ENCODE measurements around the gene PCA3. TPM values are rescaled to one million over a fixed set of nuclear protein-coding genes. Genes with fewer than 3 reads are reported as not detected.

PCA3 gene
- not detected for total RNA-seq

- DNase-seq (ENCODE audit: low spot score) = no peak
- no peak within 1 kb of the TSS for H3K27ac ChIP-seq
- no peak for ATAC-seq (ENCODE audit: insufficient number of reproducible peaks, low FRiP score, low read depth)
- TF ChIP-seq, protein P1, sequence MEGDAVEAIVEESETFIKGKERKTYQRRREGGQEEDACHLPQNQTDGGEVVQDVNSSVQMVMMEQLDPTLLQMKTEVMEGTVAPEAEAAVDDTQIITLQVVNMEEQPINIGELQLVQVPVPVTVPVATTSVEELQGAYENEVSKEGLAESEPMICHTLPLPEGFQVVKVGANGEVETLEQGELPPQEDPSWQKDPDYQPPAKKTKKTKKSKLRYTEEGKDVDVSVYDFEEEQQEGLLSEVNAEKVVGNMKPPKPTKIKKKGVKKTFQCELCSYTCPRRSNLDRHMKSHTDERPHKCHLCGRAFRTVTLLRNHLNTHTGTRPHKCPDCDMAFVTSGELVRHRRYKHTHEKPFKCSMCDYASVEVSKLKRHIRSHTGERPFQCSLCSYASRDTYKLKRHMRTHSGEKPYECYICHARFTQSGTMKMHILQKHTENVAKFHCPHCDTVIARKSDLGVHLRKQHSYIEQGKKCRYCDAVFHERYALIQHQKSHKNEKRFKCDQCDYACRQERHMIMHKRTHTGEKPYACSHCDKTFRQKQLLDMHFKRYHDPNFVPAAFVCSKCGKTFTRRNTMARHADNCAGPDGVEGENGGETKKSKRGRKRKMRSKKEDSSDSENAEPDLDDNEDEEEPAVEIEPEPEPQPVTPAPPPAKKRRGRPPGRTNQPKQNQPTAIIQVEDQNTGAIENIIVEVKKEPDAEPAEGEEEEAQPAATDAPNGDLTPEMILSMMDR (IDR thresholded peaks at IDR 0.05) = no peak
- no peak within 1 kb of the TSS for H3K4me3 ChIP-seq
- peaks cover 3% of the 10 kb centered on the region for H3K36me3 ChIP-seq
- peaks cover 0 to 14% of the 10 kb centered on the region in 2 donors for H3K4me1 ChIP-seq (ENCODE audit: control insufficient read depth in 1 of 2, low read depth in 2 of 2)
- no peaks in the 10 kb centered on the region for H3K27me3 ChIP-seq (replicated peaks; ENCODE audit: insufficient read depth)
- no peaks in the 10 kb centered on the region for H3K9me3 ChIP-seq
Observed at GRCh38 chr9:76764138-76764537, at the start of gene PCA3. Gene PCA3, plus strand, starts transcription at chr9:76764438.

GRCh38 chr9:76716085-76716672, 48.1 kb upstream of the PCA3 start:
- DNase-seq (ENCODE audit: low spot score) (no peak), ATAC-seq (ENCODE audit: insufficient number of reproducible peaks, low FRiP score, low read depth) (no peak)
- Histone ChIP-seq H3K36me3 (peaks cover 15% of the 10 kb centered on the region), H3K4me3 (no peak overlapping the region), H3K9me3 (no peaks in the 10 kb centered on the region), H3K4me1 (ENCODE audit: control insufficient read depth in 1 of 2, low read depth in 2 of 2) (peaks cover 11 to 33% of the 10 kb centered on the region in 2 donors), H3K27ac (peak overlapping the region in 1 of 2 donors; percentile 17), H3K27me3 (replicated peaks; ENCODE audit: insufficient read depth) (no peaks in the 10 kb centered on the region)
- TF ChIP-seq, protein P1 (IDR thresholded peaks at IDR 0.05) = no peak

GRCh38 chr9:76717176-76717575, 47.1 kb upstream of the PCA3 start:
- DNase-seq (ENCODE audit: low spot score) = no peak
- no peak for ATAC-seq (ENCODE audit: insufficient number of reproducible peaks, low FRiP score, low read depth)

GRCh38 chr9:76717613-76718012, 46.6 kb upstream of the PCA3 start:
- DNase-seq (ENCODE audit: low spot score) = peak; percentile 41
- H3K27ac ChIP-seq = peak overlapping the region; percentile 15 to 51

More at GRCh38 chr9:76717176-76717575, 47.1 kb upstream of the PCA3 start:
- Histone ChIP-seq H3K27ac (peak overlapping the region in 1 of 2 donors; percentile 22), H3K36me3 (peaks cover 9% of the 10 kb centered on the region), H3K27me3 (replicated peaks; ENCODE audit: insufficient read depth) (no peaks in the 10 kb centered on the region), H3K9me3 (no peaks in the 10 kb centered on the region), H3K4me3 (no peak overlapping the region), H3K4me1 (ENCODE audit: control insufficient read depth in 1 of 2, low read depth in 2 of 2) (peaks cover 11 to 33% of the 10 kb centered on the region in 2 donors)
- TF ChIP-seq, protein P1 (IDR thresholded peaks at IDR 0.05) = no peak

GRCh38 chr9:76718166-76718565, 46.1 kb upstream of the PCA3 start:
- H3K4me3 ChIP-seq = no peak overlapping the region
- peaks cover 4% of the 10 kb centered on the region for H3K36me3 ChIP-seq
- TF ChIP-seq, protein P1 (IDR thresholded peaks at IDR 0.05) = no peak
- H3K27ac ChIP-seq = peak overlapping the region; percentile 15 to 51
- H3K9me3 ChIP-seq = no peaks in the 10 kb centered on the region
- no peak for ATAC-seq (ENCODE audit: insufficient number of reproducible peaks, low FRiP score, low read depth)
- H3K4me1 ChIP-seq (ENCODE audit: control insufficient read depth in 1 of 2, low read depth in 2 of 2) = peaks cover 11 to 33% of the 10 kb centered on the region in 2 donors
- DNase-seq (ENCODE audit: low spot score) = no peak
- no peaks in the 10 kb centered on the region for H3K27me3 ChIP-seq (replicated peaks; ENCODE audit: insufficient read depth)

More at GRCh38 chr9:76717613-76718012, 46.6 kb upstream of the PCA3 start:
- Histone ChIP-seq H3K27me3 (replicated peaks; ENCODE audit: insufficient read depth) (no peaks in the 10 kb centered on the region), H3K4me1 (ENCODE audit: control insufficient read depth in 1 of 2, low read depth in 2 of 2) (peaks cover 11 to 33% of the 10 kb centered on the region in 2 donors), H3K9me3 (no peaks in the 10 kb centered on the region), H3K36me3 (peaks cover 7% of the 10 kb centered on the region), H3K4me3 (no peak overlapping the region)
- TF ChIP-seq, protein P1 (IDR thresholded peaks at IDR 0.05) = no peak
- peak; percentile 70 for ATAC-seq (ENCODE audit: insufficient number of reproducible peaks, low FRiP score, low read depth)
